GM23248 (cell line): ENCODE data around the gene FXYD3.

Experiments used
- EZH2 ChIP-seq: fragments of 200-600 bp; sonication (generic); IDR thresholded peaks from 2 replicates; pipeline ENCODE4 v1.6.1; 2018; ENCODE audit warnings: antibody characterized with exemption, mild to moderate bottlenecking; ENCODE audit not compliant: insufficient read depth, poor library complexity, severe bottlenecking
- EZH2phosphoT487 ChIP-seq: fragments of 200-600 bp; sonication (generic); IDR thresholded peaks from 2 replicates; pipeline ENCODE4 v1.6.1; 2018; ENCODE audit warnings: antibody characterized with exemption, moderate library complexity, mild to moderate bottlenecking, low read depth; ENCODE audit not compliant: insufficient read depth

GRCh38 chr19:35085947-35086346, 29.7 kb upstream of the FXYD3 start:
- TF ChIP-seq EZH2phosphoT487 (no peak), EZH2 (no peak)
